Fibroblast of skin of right quadriceps (primary cell): ENCODE measurements around the gene ATRNL1.

Source experiments
- DNase-seq: peaks from one replicate; pipeline ENCODE4 v3.0.0-alpha.2; 2013

Gene ATRNL1

DNA sequence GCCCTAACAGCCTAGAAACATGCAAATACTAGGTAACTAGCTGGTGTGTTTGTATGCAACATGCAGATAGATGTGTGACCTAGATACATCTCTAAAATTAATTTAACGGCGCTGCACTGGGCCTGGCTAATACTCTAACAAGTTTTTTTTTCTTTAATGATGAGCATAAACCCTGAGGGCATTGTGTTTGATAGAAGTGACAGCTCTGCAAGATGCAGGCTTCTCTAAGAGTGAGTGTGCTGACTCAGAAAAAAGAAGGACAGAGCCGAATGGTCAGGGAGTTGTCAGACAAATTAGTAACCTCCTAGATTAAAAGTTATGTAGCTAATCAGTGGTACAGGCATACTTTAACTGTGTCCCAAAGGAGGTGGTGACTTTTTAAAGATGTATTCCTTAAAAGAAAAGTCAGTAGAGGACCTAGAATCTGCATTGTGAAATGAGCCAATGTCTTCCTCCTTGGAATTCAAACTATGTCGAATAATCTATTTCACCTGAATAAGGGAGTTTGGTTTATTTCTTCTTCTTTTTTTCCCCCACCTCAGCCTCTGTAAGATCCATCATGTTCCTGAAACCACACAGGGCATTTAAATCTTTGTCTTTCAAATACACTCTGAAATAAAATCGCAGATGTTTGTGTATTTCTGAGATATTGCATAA is 864.7 kb downstream of the ATRNL1 start:
- DNase-seq, result no peak

DNA sequence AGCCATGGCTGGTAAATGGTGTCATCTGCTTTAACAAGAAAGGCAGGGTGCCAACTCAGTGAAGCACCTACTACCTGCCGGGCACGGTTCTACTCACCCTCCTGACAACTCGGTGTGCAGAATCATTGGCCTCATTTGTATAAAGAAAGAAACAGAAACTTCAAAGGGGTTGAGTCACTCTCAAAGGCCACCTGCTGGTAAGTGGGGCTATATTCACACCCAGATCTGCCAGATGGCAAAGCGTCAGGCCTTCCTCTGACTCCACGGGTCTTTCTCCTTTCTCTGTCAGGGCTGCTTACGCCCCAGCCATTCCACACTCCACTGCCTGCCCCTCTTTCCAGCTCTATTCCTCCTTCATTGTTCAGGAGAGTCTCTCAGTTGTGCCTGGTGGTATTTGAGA is 870.7 kb downstream of the ATRNL1 start:
- DNase-seq, result no peak

DNA sequence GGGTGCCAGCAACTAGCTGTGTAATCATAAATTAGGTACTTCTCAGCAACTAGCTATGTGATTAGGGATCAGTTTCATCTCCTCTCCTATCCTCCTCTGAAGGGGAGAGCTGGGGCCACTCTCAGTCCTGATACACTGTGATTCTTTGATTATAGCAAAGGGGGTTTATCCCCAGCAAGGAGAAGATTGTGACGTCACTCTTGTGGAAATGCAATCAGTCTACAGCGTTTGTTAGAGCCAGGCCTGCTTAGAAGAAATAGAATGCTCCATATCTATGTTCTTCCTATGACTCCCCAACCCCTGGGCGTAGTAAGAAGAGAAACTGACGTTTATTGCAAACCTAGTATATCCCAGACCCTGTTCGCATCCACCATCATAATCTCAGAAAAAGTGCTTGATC is 871.7 kb downstream of the ATRNL1 start:
- DNase-seq, result no peak

DNA sequence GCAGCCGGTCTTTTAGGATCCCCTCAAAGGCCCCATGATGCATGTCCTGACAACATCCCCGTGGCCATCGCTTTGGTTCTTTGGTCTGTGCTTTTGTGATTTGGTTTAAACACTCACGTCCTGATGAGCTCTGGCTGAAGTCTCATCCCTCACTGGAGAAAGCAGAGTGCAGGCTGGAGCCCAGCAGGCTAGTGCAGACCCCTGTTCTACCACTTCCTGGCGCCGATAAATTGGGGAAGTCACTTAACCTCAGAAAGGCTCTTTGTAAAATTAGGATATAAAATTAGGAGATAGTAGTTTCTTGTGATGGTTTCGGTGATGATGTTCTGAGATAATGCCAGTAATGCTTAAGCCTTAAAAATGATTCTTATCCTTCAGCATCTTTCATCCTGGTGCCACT is 872.2 kb downstream of the ATRNL1 start:
- no peak for DNase-seq

GRCh38 chr10:115968236-115968635 is 875.1 kb downstream of the ATRNL1 start:
- DNase-seq, result no peak

- DNase-seq, result no peak
These were observed 876.4 kb downstream of the ATRNL1 start for GRCh38 chr10:115969591-115969990.

DNA sequence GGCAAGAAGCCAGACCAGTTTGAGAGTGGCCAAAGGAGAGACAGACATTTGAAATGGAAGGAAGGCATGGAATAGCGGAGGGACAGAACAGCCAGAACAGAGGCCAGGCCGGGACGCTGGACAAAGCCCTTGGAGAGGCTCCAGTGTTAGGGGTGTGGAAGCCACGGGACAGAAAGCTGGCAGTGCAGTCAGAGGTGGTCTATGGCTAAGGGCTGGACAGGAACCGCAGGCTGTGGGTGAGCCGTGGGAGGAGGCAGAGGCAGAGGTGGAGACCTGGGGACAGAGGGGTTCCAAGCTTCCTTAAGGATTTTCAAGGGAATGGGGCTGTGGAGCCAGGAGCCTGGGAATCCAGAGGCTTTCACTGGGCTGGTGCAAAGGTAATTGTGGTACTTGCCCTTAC is 878.8 kb downstream of the ATRNL1 start:
- DNase-seq, result no peak

DNA sequence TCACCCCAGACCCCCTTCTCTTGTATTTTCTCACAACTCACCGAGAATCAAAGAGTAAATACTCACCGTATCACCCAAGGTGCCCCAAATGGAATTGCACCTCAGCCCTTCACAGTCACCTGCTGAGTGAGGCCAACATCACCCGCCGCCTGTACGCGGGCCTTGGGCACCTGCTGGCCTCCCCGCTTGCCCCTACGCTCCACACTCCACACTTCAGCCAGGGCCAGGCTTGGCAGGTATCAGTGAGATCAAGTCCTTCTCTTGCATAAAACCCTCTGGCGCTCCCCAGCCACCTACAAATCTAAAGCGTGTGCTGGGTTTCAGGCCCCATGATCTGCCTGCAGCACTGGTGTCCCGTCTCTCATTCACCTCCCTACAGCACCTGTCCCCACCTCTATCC is 879.3 kb downstream of the ATRNL1 start:
- DNase-seq, result no peak

DNA sequence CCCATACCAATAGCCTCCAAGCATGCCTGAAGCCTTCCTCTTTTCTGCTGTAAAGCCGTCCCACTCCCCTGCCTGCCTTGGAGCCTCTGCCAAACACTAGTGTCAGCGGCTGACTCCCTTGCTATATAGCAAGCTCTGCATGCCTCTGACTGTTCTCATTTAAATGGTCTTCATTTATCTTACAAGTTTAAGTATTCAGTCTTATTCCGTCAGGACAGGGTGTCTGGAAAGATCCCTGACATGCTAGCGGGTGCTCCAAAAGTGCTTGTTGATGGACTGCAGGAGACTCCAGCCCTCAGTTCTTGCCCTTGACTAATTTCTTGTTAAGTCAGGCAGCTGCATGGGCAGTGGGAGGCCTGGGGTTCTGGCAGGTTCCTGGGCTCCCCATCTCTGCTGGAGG is 881.2 kb downstream of the ATRNL1 start:
- DNase-seq, result no peak

GRCh38 chr10:115974816-115975430 is 881.8 kb downstream of the ATRNL1 start:
- DNase-seq, result no peak

DNA sequence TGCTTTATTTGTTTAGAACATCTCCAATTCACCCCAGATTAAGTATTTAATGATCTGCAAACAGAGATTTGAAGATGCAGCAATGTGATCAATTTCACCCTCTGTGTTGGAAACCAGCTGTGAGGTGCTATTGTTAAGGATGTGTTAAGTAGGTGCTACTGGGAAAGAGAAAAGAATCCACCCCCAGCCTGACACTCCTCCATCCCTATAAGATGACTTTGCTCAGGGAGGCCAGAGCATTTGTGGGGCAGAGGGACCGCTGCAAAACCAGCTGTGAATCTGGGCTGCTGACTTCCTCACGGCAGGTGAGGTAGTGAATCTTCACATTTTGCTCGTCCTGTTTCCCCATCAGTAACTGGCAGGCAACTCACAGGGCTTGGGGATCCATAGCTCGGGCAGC is 882.3 kb downstream of the ATRNL1 start:
- DNase-seq, result no peak

GRCh38 chr10:115976342-115976741 is 883.2 kb downstream of the ATRNL1 start:
- DNase-seq, result no peak

DNA sequence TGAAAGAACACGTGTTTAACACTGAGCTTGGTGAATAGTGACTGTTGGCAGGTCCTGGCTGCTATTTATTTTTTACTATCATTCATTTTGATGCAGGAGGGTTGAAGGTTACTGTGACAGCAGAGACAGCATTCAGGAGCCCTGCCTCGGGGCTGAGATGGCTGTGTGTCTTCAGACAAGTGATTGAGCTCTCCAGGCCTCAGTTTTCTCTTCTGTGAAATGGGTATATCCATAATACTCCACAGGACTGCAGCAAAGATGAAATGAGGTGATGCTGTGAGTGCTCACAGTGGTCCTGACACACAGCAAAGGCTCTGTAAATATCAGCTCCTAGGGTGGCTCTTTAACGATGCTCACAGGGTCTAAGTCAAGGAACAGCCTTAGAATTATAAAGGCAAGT is 884.7 kb downstream of the ATRNL1 start:
- no peak for DNase-seq

- no peak for DNase-seq
These were observed 886.4 kb downstream of the ATRNL1 start for GRCh38 chr10:115979576-115979975.

DNA sequence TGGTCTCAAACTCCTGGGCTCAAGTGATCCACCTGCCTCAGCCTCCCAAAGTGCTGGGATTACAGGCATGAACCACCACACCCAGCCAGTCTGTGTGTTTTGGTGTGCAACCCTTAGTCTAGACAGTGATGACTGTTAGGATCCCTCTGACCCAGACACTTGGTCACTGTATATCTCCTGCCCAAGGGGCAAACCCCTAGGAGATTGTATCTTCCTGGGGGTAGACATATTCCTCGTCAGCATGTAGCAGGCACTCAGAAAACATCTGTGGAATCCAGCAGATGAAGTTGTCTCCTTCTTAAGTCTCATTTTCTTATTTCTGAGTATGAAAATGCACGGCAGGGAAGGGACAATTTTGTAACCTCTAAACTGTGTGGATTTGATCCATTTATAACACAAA is 887.3 kb downstream of the ATRNL1 start:
- DNase-seq, result no peak

- no peak for DNase-seq
These were observed 887.9 kb downstream of the ATRNL1 start for GRCh38 chr10:115981081-115981480.

DNA sequence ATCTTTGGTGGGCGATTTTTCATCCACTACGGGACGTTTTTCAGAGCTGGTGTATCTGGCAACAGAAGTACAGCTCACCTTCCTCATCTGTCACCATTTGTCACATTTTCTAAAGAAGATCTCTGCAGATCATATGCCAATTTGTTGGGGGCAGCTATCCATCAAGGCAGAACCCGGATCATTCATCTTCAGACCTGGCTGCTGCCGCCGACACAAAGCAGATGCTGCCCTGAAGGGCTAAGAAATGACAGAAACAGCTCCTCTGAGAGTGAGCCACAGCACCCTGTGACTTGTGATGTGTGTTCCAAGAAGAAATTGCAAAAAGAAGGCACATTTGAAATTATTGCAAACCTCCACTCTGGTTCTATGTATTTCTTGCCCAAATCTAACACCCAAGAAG is 888.9 kb downstream of the ATRNL1 start:
- DNase-seq, result no peak

GRCh38 chr10:115982526-115982925 is 889.4 kb downstream of the ATRNL1 start:
- no peak for DNase-seq

DNA sequence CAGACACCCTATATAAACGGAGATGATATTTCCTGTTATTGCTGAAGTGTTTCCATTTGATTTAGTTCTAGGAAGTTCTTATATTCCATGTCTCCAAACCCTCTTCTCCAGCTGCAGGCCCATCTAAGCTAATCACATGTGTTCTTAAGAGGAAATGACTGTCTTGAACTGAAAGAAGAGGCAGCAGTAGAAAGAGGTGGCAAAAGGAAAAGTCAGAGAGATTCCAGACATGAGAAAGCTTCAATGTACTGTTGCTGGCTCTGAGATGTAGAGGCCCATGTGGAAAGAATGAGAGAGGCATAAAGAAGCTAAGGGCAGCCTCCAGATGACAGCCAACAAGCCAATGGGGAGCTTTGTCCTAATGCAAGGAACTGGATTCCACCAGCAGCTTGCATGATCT is 892.6 kb downstream of the ATRNL1 start:
- DNase-seq, result no peak

- no peak for DNase-seq
These were observed 895.2 kb downstream of the ATRNL1 start for GRCh38 chr10:115988380-115988779.

DNA sequence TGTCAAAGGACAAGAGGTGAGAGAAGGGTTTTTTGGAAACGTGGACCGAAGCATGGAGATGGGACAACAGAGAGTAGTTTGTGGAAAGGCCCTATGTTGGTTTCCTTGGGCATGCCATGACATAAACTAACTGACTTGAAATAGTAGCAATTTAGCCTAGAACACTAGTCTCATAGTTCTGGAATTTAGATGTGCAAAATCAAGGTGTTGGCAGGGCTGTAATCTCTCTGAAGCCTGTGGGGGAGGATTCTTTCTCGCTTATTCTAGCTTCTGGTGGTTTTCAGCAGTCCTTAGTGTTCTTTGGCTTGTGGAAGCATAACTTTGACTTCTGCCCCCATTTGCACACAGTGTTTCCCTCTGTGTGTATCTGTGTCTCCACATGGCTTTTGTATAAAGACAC is 896.5 kb downstream of the ATRNL1 start:
- no peak for DNase-seq

- no peak for DNase-seq
These were observed 899.2 kb downstream of the ATRNL1 start for GRCh38 chr10:115992236-115992986.

GRCh38 chr10:115996031-115996430 is 902.9 kb downstream of the ATRNL1 start:
- DNase-seq, result no peak

- no peak for DNase-seq
These were observed 905.1 kb downstream of the ATRNL1 start for GRCh38 chr10:115998301-115998700.
